Umbilical cord (tissue), 2 donors: Measurements from ENCODE around the gene RPS3A. TPM values are rescaled to one million over a fixed set of nuclear protein-coding genes. Genes with fewer than 3 reads are reported as not detected.
"Not testable (repeated sequence)": the region's sequence is repeated elsewhere in the genome, so short reads cannot be mapped to it uniquely, and the experiment has no call there.

Source experiments
- DNase-seq: peaks from one replicate; pipeline ENCODE4 v3.0.0-alpha.2; 2015; ENCODE audit warnings: low spot score
- total RNA-seq: library from RNA; depleted of rRNA; stranded (reverse); fragments of >200 nt; gene quantifications from one replicate; pipeline ENCODE4 v1.2.3, GENCODE V29; 2014; ENCODE audit warnings: low replicate concordance; ENCODE audit not compliant: insufficient read depth

The RPS3A gene
- total RNA-seq, 1 donor from 2014 or later, result 2,620 TPM

DNA sequence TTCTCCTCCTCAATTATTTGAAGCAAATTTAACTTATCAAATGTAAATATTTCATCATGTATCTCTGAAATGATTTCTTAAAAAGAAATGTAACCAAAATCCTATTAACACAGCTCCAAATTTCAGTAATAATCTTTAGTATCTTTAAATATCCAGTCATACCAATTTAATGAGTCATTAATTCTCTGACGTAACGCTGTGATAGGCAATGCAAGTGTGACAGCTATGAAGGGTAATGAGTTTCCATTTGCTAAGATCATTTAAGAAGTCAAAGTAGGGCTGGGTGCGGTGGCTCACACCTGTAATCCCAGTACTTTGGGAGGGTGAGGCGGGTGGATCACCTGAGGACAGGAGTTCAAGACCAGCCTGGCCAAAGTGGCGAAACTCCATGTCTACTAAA lies 15.6 kb downstream of the RPS3A start:
- DNase-seq, result no peak

DNA sequence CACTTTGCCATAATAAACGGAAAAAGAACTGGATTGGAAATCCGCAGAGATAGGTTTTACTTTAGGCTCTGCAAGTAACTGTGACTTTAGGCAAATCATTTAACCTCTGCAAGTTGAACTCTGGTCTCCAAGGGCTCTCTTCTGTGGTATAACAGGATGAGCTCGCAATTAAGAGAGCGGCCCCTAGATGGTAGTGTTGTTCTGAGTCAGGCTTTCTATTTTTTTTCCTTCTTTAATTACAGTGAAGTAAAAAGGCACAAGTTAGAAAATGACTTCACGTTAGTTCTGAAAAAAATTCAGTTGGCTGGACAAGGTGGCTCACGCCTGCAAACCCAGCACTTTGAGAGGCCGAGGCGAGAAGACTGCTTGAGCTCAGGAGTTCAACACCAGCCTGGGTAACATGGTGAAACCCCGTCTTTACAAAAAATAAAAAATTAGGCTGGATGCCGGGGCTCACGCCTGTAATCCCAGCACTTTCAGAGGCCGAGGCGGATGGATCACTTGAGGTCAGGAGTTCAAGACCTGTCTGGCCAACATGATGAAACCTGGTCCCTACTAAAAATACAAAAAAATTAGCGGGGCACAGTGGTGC lies 18.0 kb downstream of the RPS3A start:
- DNase-seq, result peak; percentile 81

DNA sequence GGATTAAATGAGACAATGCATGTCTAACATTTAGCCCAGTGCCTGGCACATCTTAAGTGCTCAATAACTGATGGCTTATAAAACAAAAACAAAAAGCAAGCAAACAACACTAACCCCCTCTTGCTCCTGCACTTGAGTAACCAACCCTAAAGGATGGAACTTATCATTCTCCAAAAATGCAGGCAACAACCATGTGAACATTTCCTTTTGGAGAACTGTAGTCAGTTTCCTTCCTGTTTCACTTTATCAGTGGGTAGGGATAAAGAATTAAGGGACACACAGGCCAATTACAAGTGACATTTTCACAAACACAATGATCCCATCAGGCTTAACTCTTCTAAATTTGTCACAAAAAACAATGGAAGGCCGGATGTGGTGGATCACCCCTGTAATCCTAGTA lies 30.4 kb downstream of the RPS3A start:
- no peak for DNase-seq

DNA sequence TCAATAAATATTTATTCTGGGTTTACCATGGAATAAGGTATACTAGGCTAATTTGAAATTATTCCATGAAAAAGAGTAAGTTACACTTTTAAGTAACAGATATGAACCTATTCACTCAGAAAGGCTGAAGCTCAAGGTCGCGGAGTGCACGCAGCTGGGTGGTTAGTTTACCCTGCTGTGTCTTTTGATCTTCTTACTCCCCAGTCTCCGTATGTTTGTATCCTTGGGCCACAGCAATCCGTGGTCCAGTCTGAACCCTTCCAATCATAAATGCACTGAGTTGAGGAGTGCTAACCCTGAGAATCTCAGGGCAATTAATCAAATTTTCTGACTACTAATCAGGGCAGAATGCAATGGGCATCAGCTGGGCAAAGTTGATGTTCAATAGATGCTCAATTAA lies 33.9 kb downstream of the RPS3A start:
- DNase-seq, result no peak

DNA sequence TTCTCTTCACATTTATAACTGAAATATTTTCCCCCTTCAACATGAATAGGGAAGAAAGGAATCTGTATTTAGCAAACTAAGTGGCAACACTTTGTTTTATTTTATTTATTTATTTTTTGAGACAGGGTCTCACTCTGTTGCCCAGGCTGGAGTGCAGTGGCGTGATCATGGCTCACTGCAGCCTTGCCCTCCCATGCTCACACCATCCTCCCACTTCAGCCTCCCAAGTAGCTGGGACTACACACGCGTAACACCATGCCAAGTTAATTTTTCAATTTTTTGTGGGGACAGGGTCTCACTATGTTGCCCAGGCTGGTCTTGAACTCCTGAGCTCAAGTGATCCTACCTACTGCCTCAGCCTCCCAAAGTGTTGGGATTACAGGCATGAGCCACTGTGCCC lies 36.6 kb downstream of the RPS3A start:
- not testable (repeated sequence) for DNase-seq

DNA sequence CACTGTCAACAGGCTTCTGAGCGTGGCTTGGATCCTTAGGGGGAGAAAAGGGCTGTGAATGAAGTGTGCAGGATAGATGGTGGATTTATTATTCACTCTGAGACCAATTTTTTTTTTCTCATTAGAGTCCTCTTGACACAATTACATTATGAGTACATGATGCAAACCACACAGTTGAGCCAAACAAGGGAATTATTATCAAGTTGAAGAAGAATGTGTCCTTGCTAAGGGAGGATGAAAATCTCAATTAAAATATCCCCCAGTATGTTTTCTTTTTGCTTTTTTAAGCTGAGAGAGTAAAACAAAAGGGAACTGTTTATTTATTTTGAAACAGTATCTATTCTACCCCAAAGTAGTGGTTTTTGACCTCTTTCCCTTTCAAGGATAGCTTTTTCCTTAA lies 40.4 kb downstream of the RPS3A start:
- no peak for DNase-seq

DNA sequence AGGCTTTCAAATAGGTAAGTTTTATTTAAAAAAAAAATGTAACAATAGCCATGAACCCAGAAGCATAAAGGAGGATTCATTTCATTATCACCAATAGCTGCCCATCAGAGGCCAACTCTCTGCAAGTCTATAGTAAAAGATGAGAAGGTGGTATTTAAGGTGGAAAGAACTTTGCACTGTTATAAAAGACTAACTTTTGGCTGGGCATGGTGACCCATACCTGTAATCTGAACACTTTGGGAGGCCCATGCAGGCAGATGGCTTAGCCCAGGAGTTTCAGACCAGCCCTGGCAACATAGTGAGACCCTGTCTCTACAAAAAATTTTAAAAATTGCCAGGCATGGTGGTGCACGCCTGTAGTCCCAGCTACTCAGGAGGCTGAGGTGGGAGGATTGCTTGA lies 43.3 kb downstream of the RPS3A start:
- DNase-seq, result no peak

DNA sequence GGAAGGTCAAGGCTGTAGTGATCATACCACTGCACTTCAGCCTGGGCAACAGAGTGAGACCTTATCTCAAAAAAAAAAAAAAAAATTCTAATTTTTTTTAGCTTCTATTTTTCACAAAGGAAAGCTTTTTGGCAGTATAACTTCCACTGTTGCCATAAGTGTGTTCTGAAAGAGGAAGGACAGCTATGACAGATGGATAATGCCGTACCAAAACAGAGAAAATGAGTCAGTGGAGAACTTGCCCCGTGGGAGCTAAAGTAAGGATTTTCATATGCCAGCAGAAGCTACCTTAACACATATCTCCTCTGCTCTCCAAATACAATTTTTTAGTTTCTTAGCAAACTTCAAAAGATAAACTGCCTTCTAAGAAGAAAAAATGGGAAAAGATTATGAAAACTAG lies 43.7 kb downstream of the RPS3A start:
- DNase-seq, result no peak

DNA sequence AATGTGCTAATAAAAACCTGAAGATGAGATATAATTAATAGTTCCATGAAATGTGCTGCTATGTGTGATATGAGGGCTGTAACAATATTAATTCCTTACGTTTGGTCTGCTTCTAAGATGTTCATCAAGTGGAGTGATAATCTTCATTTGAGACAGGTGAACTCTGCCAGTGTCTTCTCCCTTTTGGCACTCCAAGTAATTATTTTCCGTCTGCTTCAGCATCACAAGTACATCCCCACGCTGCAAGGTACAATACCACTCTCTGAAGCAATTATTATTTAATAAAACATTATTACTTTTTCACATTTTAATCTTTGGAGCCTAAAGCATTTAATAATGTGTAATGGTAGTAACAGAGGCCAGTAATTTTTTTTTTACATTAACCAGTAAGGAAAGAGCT lies 44.4 kb downstream of the RPS3A start:
- DNase-seq, result no peak

DNA sequence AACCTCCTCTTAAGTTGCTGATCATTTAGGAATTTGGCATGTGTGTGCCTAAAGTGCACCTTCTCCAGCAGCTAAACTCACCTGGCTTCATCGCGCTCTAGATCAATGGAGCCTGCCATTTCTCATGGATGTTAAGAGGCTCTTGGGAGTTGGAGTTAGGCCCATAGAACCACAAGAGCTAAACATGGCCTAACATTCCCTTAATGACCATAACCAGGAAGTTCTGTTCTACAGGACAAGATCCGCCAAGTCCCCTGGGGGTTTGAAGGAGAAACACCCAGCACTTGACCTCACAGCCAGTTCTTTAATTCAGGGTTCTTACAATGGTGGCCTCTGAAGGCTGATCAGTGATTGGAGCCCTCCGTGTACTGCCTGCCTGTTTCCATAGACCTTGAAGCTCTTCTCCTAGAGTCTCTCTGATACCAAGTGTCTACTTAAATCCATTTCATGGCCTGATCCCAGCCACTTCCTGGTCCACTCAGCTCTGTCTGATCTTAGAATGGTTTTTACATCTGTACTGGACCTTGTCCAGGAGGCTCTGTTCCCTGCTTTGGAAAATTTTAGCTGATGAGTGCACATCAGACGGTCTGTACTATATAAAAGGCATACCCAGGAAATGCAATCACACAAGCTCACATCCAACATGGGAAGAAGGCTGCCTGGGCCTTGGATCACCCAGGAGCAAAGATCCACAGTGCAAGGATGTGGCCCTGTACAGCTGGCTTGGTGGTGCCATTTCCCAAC lies 45.1 kb downstream of the RPS3A start:
- peak; percentile 62 for DNase-seq

DNA sequence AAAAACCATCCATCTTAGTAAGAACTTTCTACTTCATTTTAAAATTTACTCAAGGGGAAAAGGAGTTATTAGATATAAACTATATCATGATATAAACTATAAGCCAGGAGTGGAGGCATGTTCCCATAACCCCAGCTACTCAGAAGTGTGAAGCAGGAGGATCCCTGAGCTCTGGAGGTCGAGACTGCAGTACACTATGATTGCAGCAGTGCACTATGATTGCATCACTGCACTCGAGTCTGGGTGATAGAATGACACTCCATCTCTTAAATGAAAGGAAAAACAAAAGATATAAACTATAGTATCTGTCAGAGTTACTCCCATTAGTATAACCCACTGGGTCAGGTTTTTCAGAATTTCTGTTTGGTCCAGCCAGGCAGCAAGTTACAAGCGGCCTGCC lies 47.6 kb downstream of the RPS3A start:
- no peak for DNase-seq

DNA sequence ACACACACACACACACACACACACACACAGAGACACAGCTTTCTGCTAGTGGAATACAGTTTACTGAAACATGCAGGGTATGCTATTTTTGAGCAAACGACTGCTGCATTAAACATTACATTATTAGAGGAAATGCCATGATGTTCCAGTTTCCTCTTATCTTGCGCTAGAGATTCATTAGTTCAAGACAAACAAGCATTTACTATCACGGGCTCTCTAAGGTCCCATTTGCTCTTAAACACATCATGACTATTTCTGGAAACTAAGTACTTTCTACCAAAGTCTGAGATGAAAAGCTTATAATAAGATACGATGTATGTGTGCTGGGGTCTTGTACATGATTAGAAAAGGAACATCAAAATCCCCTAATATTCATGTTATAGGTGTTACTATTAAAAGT lies 48.8 kb downstream of the RPS3A start:
- DNase-seq, result no peak

DNA sequence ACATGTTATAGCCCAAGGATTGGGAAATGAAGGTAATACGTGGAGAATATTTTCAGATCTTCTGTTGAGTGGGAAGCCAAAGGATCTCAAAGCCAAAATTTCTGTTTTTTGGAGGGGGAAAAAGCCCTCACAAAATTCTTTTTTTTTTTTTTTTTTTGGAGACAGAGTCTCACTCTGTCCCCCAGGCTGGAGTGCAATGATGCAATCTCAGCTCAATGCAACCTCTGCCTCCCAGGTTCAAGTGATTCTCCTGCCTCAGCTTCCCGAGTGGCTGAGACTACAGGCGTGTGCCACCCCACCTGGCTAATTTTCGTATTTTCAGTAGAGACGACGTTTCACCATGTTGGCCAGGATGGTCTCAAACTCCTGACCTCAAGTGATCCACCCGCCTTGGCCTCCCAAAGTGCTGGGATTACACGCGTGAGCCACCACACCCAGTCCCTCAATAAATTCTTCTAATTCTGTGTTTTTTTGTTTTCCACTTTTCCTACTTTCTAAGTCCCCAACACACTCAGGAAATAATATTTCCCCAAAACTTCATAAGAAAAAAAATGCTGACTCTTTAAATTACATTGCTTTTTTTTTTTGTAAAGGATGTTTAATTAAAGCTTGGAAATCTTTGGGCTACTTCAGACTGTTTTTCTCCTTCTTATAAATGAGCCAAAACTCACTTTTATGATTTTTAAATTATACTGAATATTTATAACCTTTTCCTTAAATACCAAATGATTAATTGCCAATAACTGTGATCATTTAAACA lies 51.6 kb downstream of the RPS3A start:
- DNase-seq, result no peak

DNA sequence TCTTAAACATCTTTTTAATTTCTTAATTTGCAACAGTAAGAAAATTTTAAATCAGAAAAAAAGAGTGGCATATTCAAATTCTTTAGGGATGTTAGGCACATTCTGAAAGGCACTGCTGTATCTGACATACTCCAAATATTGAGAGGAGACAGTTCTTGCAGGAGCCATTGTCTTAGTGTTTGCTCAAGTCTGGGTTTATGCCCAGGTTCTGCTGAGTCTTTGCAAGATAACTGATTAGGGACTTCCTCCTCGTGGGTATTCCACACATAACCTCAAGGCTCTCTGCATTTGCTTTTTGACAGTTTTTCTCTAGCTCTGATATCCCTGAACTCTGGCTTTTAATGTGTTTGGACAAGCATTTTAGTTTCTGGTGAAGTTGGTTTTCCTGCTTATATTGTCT lies 52.6 kb downstream of the RPS3A start:
- DNase-seq, result peak; percentile 22

DNA sequence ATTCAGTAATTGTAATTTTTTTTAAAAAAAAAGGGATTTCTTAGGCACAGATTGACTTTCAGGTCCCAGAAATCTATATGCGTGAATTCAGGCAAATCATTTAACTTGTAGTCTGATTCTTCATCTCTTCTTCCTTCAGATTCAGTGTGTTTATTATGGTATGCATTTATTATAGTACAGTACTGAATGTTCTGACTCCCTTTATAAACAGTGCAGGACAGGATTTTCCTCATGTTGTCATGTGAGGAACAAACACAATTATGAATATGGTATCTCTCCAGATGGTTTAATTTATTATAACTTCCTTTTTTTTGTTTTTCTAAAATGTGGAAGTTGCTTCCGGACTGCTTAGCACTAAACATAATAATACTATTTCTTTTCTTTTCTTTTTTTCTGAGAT lies 54.2 kb downstream of the RPS3A start:
- no peak for DNase-seq

Other genes with a start within 250 kb of the RPS3A start
- 58.0 TPM for gene LRBA, start 84.3 kb upstream of the RPS3A start, total RNA-seq
- not detected for gene PRSS48, start 177.5 kb downstream of the RPS3A start, total RNA-seq
- gene SH3D19, start 226.0 kb downstream of the RPS3A start, total RNA-seq, result 158 TPM